GM06990 (cell line): ENCODE data around the gene ARHGAP24.
"Not testable (repeated sequence)": the region's sequence is repeated elsewhere in the genome, so short reads cannot be mapped to it uniquely, and the experiment has no call there.

ENCODE experiments used
- DNase-seq: peaks from one replicate; pipeline ENCODE4 v3.0.0-alpha.2; 2011; ENCODE audit not compliant: insufficient read length; ENCODE audit errors: extremely low read depth
- H3K27me3 ChIP-seq: replicated peaks from 2 replicates; pipeline ENCODE4 v1.6.0; 2011; ENCODE audit warnings: low read length; ENCODE audit not compliant: control insufficient read depth, insufficient read depth
- H3K36me3 ChIP-seq: 2 replicates; pipeline ENCODE4 v1.5.1; 2011; ENCODE audit warnings: low read length; ENCODE audit not compliant: control insufficient read depth, insufficient read depth
- H3K4me3 ChIP-seq: replicated peaks from 2 replicates; pipeline ENCODE4 v1.5.1; 2011; ENCODE audit warnings: low read depth, mild to moderate bottlenecking, control low read depth, low read length
- CTCF ChIP-seq: IDR thresholded peaks from 2 replicates; pipeline ENCODE4 v1.5.1; 2011; ENCODE audit warnings: low read length, control low read depth, mild to moderate bottlenecking, inconsistent platforms; ENCODE audit not compliant: insufficient read depth, poor library complexity, severe bottlenecking

Gene ARHGAP24

GRCh38 chr4:85834934-85835333 lies 360.0 kb downstream of the ARHGAP24 start:
- no peak for TF ChIP-seq CTCF
- no peaks in the 10 kb centered on the region for H3K27me3 ChIP-seq
- no peaks in the 10 kb centered on the region for H3K36me3 ChIP-seq
- DNase-seq: no peak
- no peak overlapping the region for H3K4me3 ChIP-seq

DNA sequence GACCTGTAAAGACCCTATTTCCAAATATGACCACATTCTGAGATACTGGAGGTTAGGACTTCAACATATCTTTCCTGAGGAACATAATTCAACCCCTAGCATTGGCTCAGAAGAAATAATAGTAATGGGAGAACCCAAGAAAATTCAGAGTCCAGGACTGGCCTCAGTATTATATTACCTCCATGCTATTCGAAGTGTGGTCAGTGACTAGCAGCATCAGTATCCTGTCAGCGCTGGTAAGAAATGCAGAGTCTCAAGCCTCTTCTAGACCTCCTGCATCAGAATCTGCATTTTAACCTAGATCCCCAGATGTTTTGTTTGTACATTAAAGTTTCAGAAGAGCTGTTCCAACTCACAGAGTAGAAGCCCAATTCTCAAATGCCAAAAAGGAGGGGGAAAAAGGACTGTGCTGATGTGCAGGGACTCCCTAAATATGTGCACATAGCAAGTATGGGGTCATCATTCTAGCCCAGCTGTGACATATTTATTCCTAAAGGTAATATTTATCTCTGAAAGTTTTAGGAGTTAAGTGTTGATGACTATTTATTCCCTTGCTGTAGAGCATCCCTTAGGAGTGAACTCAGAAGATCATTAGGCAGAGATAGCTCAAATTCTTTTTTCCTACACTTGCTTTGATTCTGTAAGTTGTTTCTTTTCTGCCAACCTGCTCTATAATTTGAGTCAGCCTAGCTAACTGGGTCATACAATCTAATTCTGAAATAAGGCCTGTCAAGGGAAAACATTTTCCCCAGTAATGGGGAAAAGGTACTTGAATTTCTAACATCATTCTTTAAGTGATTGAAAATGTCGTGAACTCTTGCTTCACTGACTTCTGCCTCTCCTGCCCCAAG lies 361.9 kb downstream of the ARHGAP24 start:
- H3K4me3 ChIP-seq: no peak overlapping the region
- no peak for DNase-seq
- no peak for TF ChIP-seq CTCF
- H3K36me3 ChIP-seq: no peaks in the 10 kb centered on the region
- no peaks in the 10 kb centered on the region for H3K27me3 ChIP-seq

GRCh38 chr4:85837439-85837733 lies 362.4 kb downstream of the ARHGAP24 start:
- no peak for TF ChIP-seq CTCF
- no peak for DNase-seq
- no peak overlapping the region for H3K4me3 ChIP-seq
- H3K36me3 ChIP-seq: no peaks in the 10 kb centered on the region
- no peaks in the 10 kb centered on the region for H3K27me3 ChIP-seq

GRCh38 chr4:85839981-85840451 lies 365.1 kb downstream of the ARHGAP24 start:
- not testable (repeated sequence) for H3K4me3 ChIP-seq, H3K36me3 ChIP-seq, H3K27me3 ChIP-seq, DNase-seq

DNA sequence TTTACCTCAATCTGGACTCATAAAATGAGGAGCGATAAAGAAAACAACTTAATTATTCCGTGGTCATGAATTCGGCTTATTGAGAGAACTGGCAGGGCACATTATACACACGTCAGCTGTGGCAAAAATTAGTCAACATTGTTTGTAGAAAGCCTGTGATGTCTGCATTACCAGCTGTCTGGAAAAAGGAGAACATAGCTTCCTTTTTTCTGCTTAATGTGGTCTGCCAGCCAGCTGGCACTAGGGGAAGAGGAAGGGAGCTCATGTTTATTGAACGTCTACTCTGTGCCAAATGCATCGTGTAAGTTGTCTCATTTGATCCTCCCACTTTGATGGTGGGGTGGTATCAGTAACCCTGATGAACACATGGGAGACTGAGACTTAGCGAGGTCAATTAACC lies 367.6 kb downstream of the ARHGAP24 start:
- H3K27me3 ChIP-seq: no peaks in the 10 kb centered on the region
- H3K4me3 ChIP-seq: no peak overlapping the region
- no peak for DNase-seq
- no peaks in the 10 kb centered on the region for H3K36me3 ChIP-seq
- no peak for TF ChIP-seq CTCF

DNA sequence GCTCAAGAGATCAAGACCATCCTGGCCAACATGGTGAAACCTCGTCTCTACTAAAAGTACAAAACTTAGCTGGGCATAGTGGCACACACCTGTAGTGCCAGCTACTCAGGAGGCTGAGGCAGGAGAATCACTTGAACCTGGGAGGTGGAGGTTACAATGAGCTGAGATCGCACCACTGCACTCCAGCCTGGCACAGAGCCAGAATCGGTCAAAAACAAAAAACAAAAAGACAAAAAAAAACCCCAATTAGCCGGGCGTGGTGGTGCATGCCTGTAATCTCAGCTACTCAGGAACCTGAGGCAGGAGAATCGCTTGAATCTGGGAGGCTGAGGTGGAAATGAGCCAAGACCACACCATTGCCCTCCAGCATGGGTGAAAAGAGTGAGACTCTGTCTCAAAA lies 378.8 kb downstream of the ARHGAP24 start:
- H3K4me3 ChIP-seq, H3K36me3 ChIP-seq, H3K27me3 ChIP-seq, DNase-seq: not testable (repeated sequence)

GRCh38 chr4:85854546-85854945 lies 379.6 kb downstream of the ARHGAP24 start:
- no peaks in the 10 kb centered on the region for H3K36me3 ChIP-seq
- no peaks in the 10 kb centered on the region for H3K27me3 ChIP-seq
- DNase-seq: no peak
- TF ChIP-seq CTCF: no peak
- no peak overlapping the region for H3K4me3 ChIP-seq
